Activated CD8-positive, alpha-beta memory T cell treated with anti-CD3 and anti-CD28 coated beads for 1 hour (primary cell): ENCODE measurements around the gene PRKCZ.

Experiments used
- DNase-seq, 2 donors: peaks; one replicate each; pipeline ENCODE4 v3.0.0-alpha.2; 2020; ENCODE audit warnings: low read depth in 1 of 2; ENCODE audit errors: extremely low read depth in 1 of 2

Gene PRKCZ

GRCh38 chr1:2233997-2234761 lies 184.0 kb downstream of the PRKCZ start:
- peak in 1 of 2 donors; percentile 68 for DNase-seq

- DNase-seq, result no peak
These were observed 184.5 kb downstream of the PRKCZ start for GRCh38 chr1:2234762-2235113.
